ENCODE measurements around the gene GSTA1. TPM values are rescaled to one million over a fixed set of nuclear protein-coding genes. Genes with fewer than 3 reads are reported as not detected.

The GSTA1 gene
- polyA plus RNA-seq, 3 donors: not detected

GRCh38 chr6:52808660-52809059 is 5.0 kb upstream of the GSTA1 start:
- H3K4me3 ChIP-seq (replicated peaks in 1 of 3; ENCODE audit: low read depth in 2 of 3, low read length in 3 of 3): no peak overlapping the region
- H3K79me2 ChIP-seq (ENCODE audit: insufficient read depth, low read length): no peaks in the 10 kb centered on the region
- intact Hi-C loops (cut with micrococcal nuclease): no loop called here
- no peak overlapping the region for H2AFZ ChIP-seq (ENCODE audit: insufficient read depth, low read depth, low read length, poor library complexity, severe bottlenecking)
- H3K27ac ChIP-seq (ENCODE audit: low read depth in 1 of 2, low read length in 2 of 2): no peak overlapping the region
- H3K4me1 ChIP-seq (ENCODE audit: control insufficient read depth in 1 of 2, insufficient read depth in 2 of 2, low read length in 2 of 2): no peaks in the 10 kb centered on the region
- H3K9me3 Mint-ChIP-seq: peaks cover 0 to 3% (median 0%) of the 10 kb centered on the region in 7 donors
- H3K36me3 Mint-ChIP-seq: no peaks in the 10 kb centered on the region
- no peak overlapping the region for H3K27ac Mint-ChIP-seq
- DNase-seq: no peak
- no peaks in the 10 kb centered on the region for H3K27me3 ChIP-seq (ENCODE audit: control insufficient read depth in 2 of 2, insufficient read depth in 2 of 2, low read length in 2 of 2)
- H4K20me1 ChIP-seq (ENCODE audit: insufficient read depth, low read length): no peaks in the 10 kb centered on the region
- WGBS (ENCODE audit: insufficient coverage): 100% methylated on average over 2 of the region's 5 CpGs
- no peak overlapping the region for H3K9ac ChIP-seq (ENCODE audit: insufficient read depth, low read length, poor library complexity, severe bottlenecking)
- no peaks in the 10 kb centered on the region for H3K36me3 ChIP-seq (replicated peaks in 1 of 2; ENCODE audit: control insufficient read depth in 1 of 2, insufficient read depth in 2 of 2, low read length in 2 of 2)
- H3K4me1 Mint-ChIP-seq: no peaks in the 10 kb centered on the region
- TF ChIP-seq CTCF (IDR thresholded peaks at IDR 0.05): no peak
- H3K4me3 Mint-ChIP-seq: no peak overlapping the region
- H3K9me3 ChIP-seq (replicated peaks in 1 of 2; ENCODE audit: control insufficient read depth in 1 of 2, insufficient read depth in 1 of 2, low read length in 2 of 2): no peaks in the 10 kb centered on the region
- H3K27me3 Mint-ChIP-seq (ENCODE audit: low read depth in 3 of 3): peaks cover 2 to 4% (median 3%) of the 10 kb centered on the region in 3 donors
- no peak overlapping the region for H3K4me2 ChIP-seq (replicated peaks; ENCODE audit: extremely low read depth, low read length, poor library complexity, severe bottlenecking)

GRCh38 chr6:52802806-52803205 is 810 bp downstream of the GSTA1 start:
- Mint-ChIP-seq H3K27ac (no peak overlapping the region), H3K9me3 (peaks cover 0 to 3% (median 0%) of the 10 kb centered on the region in 7 donors), H3K4me3 (no peak overlapping the region), H3K4me1 (no peaks in the 10 kb centered on the region), H3K27me3 (ENCODE audit: low read depth in 3 of 3) (peaks cover 0 to 8% (median 4%) of the 10 kb centered on the region in 3 donors), H3K36me3 (no peaks in the 10 kb centered on the region)
- H3K36me3 ChIP-seq (replicated peaks in 1 of 2; ENCODE audit: control insufficient read depth in 1 of 2, insufficient read depth in 2 of 2, low read length in 2 of 2): no peaks in the 10 kb centered on the region
- no peaks in the 10 kb centered on the region for H4K20me1 ChIP-seq (ENCODE audit: insufficient read depth, low read length)
- no peak overlapping the region for H3K27ac ChIP-seq (ENCODE audit: low read depth in 1 of 2, low read length in 2 of 2)
- H3K9me3 ChIP-seq (replicated peaks in 1 of 2; ENCODE audit: control insufficient read depth in 1 of 2, insufficient read depth in 1 of 2, low read length in 2 of 2): no peaks in the 10 kb centered on the region
- H2AFZ ChIP-seq (ENCODE audit: insufficient read depth, low read depth, low read length, poor library complexity, severe bottlenecking): no peak overlapping the region
- no peak overlapping the region for H3K9ac ChIP-seq (ENCODE audit: insufficient read depth, low read length, poor library complexity, severe bottlenecking)
- DNase-seq: no peak
- H3K4me2 ChIP-seq (replicated peaks; ENCODE audit: extremely low read depth, low read length, poor library complexity, severe bottlenecking): no peak overlapping the region
- H3K4me3 ChIP-seq (replicated peaks in 1 of 3; ENCODE audit: low read depth in 2 of 3, low read length in 3 of 3): no peak overlapping the region
- no peaks in the 10 kb centered on the region for H3K27me3 ChIP-seq (ENCODE audit: control insufficient read depth in 2 of 2, insufficient read depth in 2 of 2, low read length in 2 of 2)
- H3K4me1 ChIP-seq (ENCODE audit: control insufficient read depth in 1 of 2, insufficient read depth in 2 of 2, low read length in 2 of 2): no peaks in the 10 kb centered on the region
- no peak for TF ChIP-seq CTCF (IDR thresholded peaks at IDR 0.05)
- intact Hi-C loops (cut with micrococcal nuclease): no loop called here
- H3K79me2 ChIP-seq (ENCODE audit: insufficient read depth, low read length): no peaks in the 10 kb centered on the region
- WGBS (ENCODE audit: insufficient coverage): 100% methylated on average over 1 of the region's 1 CpG
